ENCODE measurements around the gene SH3BGRL3. TPM values are rescaled to one million over a fixed set of nuclear protein-coding genes. Genes with fewer than 3 reads are reported as not detected.

SH3BGRL3 gene
- total RNA-seq, 4 donors from 2014 or later, result 10.3 to 16.9 (median 13.1) TPM

- Histone ChIP-seq H3K4me1 (peaks cover 49 to 67% of the 10 kb centered on the region in 2 donors), H3K36me3 (peaks cover 0 to 26% of the 10 kb centered on the region in 2 donors), H3K4me3 (peak overlapping the region; percentile 75 to 84 (median 78)), H3K27ac (peak overlapping the region; percentile 89 to 98 (median 93)), H3K27me3 (no peaks in the 10 kb centered on the region), H3K9me3 (no peaks in the 10 kb centered on the region)
- ATAC-seq (peak; percentile 32 to 35), DNase-seq (peak in 1 of 2 donors; percentile 75)
- in situ Hi-C loops (cut with MboI; ENCODE audit: low sequenced_read_pairs in 4 of 4) (loop anchor here in 2 of 4 donors (5.0 kb wide), 1 partner anchor 43 kb away; no protein-coding TSS in a partner anchor), intact Hi-C loops (cut with DNase I; ENCODE audit: low total_unique reads) (loop anchor here (5.0 kb wide), 1 partner anchor 97 kb away; no protein-coding TSS in a partner anchor)
- TF ChIP-seq POLR2A (IDR thresholded peaks at IDR 0.05) (peak; percentile 45 to 52), CTCF (IDR thresholded peaks at IDR 0.05 in 4 of 5, conservative IDR thresholded peaks at IDR 0.05 in 1 of 5) (no peak)
Observed at GRCh38 chr1:26278724-26279455, 996 bp upstream of the SH3BGRL3 start.

GRCh38 chr1:26280333-26281042 lies 602 bp downstream of the SH3BGRL3 start:
- Histone ChIP-seq H3K36me3 (peaks cover 0 to 26% of the 10 kb centered on the region in 2 donors), H3K9me3 (no peaks in the 10 kb centered on the region), H3K27me3 (no peaks in the 10 kb centered on the region), H3K4me1 (peaks cover 55 to 69% of the 10 kb centered on the region in 2 donors), H3K4me3 (peak overlapping the region; percentile 75 to 84 (median 78)), H3K27ac (peak overlapping the region; percentile 89 to 98 (median 93))
- no peak for DNase-seq
- ATAC-seq, result no peak
- in situ Hi-C loops (cut with MboI; ENCODE audit: low sequenced_read_pairs in 4 of 4), result no loop called here
- TF ChIP-seq POLR2A (IDR thresholded peaks at IDR 0.05) (no peak), CTCF (IDR thresholded peaks at IDR 0.05 in 4 of 5, conservative IDR thresholded peaks at IDR 0.05 in 1 of 5) (no peak)
- intact Hi-C loops (cut with DNase I; ENCODE audit: low total_unique reads), result no loop called here

- peak overlapping the region; percentile 89 to 98 (median 93) for H3K27ac ChIP-seq
- DNase-seq (no peak), ATAC-seq (no peak)
- no peak for TF ChIP-seq CTCF (IDR thresholded peaks at IDR 0.05 in 4 of 5, conservative IDR thresholded peaks at IDR 0.05 in 1 of 5)
- TF ChIP-seq POLR2A (IDR thresholded peaks at IDR 0.05), result no peak
- no peaks in the 10 kb centered on the region for H3K27me3 ChIP-seq
- no peaks in the 10 kb centered on the region for H3K9me3 ChIP-seq
- H3K4me3 ChIP-seq, result no peak overlapping the region
- H3K4me1 ChIP-seq, result peaks cover 53 to 69% of the 10 kb centered on the region in 2 donors
- H3K36me3 ChIP-seq, result peaks cover 0 to 26% of the 10 kb centered on the region in 2 donors
- in situ Hi-C loops (cut with MboI; ENCODE audit: low sequenced_read_pairs in 4 of 4), result no loop called here
- intact Hi-C loops (cut with DNase I; ENCODE audit: low total_unique reads), result no loop called here
Observed at GRCh38 chr1:26281091-26281958, 1.4 kb downstream of the SH3BGRL3 start.

GRCh38 chr1:26281971-26282370 lies 2.1 kb downstream of the SH3BGRL3 start:
- Histone ChIP-seq H3K27ac (peak overlapping the region; percentile 89 to 98 (median 93)), H3K4me3 (no peak overlapping the region), H3K36me3 (peaks cover 0 to 21% of the 10 kb centered on the region in 2 donors), H3K4me1 (peaks cover 53 to 68% of the 10 kb centered on the region in 2 donors), H3K9me3 (no peaks in the 10 kb centered on the region), H3K27me3 (no peaks in the 10 kb centered on the region)
- in situ Hi-C loops (cut with MboI; ENCODE audit: low sequenced_read_pairs in 4 of 4), result no loop called here
- TF ChIP-seq POLR2A (IDR thresholded peaks at IDR 0.05), result no peak
- TF ChIP-seq CTCF (IDR thresholded peaks at IDR 0.05 in 4 of 5, conservative IDR thresholded peaks at IDR 0.05 in 1 of 5), result no peak
- DNase-seq, result peak in 1 of 2 donors; percentile 28
- no peak for ATAC-seq
- intact Hi-C loops (cut with DNase I; ENCODE audit: low total_unique reads), result no loop called here

All from gastrocnemius medialis (tissue), 4 donors.